ENCODE measurements around the gene GCGR.

GRCh38 chr17:81837641-81838040, 33.7 kb downstream of the GCGR start:
- TF ChIP-seq, protein P1, sequence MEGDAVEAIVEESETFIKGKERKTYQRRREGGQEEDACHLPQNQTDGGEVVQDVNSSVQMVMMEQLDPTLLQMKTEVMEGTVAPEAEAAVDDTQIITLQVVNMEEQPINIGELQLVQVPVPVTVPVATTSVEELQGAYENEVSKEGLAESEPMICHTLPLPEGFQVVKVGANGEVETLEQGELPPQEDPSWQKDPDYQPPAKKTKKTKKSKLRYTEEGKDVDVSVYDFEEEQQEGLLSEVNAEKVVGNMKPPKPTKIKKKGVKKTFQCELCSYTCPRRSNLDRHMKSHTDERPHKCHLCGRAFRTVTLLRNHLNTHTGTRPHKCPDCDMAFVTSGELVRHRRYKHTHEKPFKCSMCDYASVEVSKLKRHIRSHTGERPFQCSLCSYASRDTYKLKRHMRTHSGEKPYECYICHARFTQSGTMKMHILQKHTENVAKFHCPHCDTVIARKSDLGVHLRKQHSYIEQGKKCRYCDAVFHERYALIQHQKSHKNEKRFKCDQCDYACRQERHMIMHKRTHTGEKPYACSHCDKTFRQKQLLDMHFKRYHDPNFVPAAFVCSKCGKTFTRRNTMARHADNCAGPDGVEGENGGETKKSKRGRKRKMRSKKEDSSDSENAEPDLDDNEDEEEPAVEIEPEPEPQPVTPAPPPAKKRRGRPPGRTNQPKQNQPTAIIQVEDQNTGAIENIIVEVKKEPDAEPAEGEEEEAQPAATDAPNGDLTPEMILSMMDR (IDR thresholded peaks at IDR 0.05; ENCODE audit: insufficient read depth, low read length, poor library complexity, severe bottlenecking) = no peak
- no peak for TF ChIP-seq EZH2phosphoT487 (conservative IDR thresholded peaks at IDR 0.05; ENCODE audit: low read length)

All from SU-DHL-6 (cell line).